Gastroesophageal sphincter (tissue), 3 donors: Measurements from ENCODE around the gene PBRM1.

Experiments
- POLR2AphosphoS5 ChIP-seq: sonication (generic); formaldehyde crosslinking; IDR thresholded peaks from one replicate; pipeline ENCODE4 v1.6.1; 2017; ENCODE audit warnings: antibody characterized with exemption
- TF ChIP-seq, protein P1 (sequence below), 4 experiments: fragments of 200-600 bp in 2 of 4; fragments of 450-650 bp in 2 of 4; sonication (generic) in 1 of 4; IDR thresholded peaks; one replicate each; pipeline ENCODE4 v1.5.1; 2017 to 2019; ENCODE audit warnings: antibody characterized with exemption in 4 of 4, mild to moderate bottlenecking in 2 of 4, moderate library complexity in 2 of 4

DNA sequence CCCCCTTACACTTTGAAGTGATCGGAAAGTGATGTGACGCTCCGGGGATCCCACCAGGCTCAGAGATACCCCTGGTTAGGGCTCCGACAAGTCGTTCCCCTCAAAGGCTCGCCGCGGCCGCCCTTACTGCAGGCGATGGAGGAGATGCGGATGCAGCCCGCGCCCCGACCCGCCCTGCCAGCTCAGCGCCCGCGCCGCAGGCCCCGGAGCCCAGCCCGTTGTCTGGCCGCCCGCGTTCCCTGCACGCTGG is 19.6 kb upstream of the PBRM1 start:
- TF ChIP-seq, protein P1, sequence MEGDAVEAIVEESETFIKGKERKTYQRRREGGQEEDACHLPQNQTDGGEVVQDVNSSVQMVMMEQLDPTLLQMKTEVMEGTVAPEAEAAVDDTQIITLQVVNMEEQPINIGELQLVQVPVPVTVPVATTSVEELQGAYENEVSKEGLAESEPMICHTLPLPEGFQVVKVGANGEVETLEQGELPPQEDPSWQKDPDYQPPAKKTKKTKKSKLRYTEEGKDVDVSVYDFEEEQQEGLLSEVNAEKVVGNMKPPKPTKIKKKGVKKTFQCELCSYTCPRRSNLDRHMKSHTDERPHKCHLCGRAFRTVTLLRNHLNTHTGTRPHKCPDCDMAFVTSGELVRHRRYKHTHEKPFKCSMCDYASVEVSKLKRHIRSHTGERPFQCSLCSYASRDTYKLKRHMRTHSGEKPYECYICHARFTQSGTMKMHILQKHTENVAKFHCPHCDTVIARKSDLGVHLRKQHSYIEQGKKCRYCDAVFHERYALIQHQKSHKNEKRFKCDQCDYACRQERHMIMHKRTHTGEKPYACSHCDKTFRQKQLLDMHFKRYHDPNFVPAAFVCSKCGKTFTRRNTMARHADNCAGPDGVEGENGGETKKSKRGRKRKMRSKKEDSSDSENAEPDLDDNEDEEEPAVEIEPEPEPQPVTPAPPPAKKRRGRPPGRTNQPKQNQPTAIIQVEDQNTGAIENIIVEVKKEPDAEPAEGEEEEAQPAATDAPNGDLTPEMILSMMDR (IDR thresholded peaks at IDR 0.05), result no peak
- no peak for TF ChIP-seq POLR2AphosphoS5
